Coronary artery (tissue), 2 donors: ENCODE data around the gene CUL1.

Experiments
- DNase-seq: peaks from one replicate; pipeline ENCODE4 v3.0.0-alpha.2; 2017; ENCODE audit warnings: low spot score
- H3K27ac ChIP-seq, 2 donors: fragments of 200-600 bp; sonication (generic); one replicate each; pipeline ENCODE4 v1.5.1; 2016 to 2019
- H3K4me3 ChIP-seq: fragments of 200-600 bp; sonication (generic); 2 replicates; pipeline ENCODE4 v1.5.1; 2016; ENCODE audit warnings: mild to moderate bottlenecking, moderate library complexity
- TF ChIP-seq, protein P1 (sequence below): fragments of 200-600 bp; sonication (generic); IDR thresholded peaks from one replicate; pipeline ENCODE4 v1.5.1; 2019; ENCODE audit warnings: antibody characterized with exemption

CUL1 gene

GRCh38 chr7:148802101-148802493, 103.4 kb downstream of the CUL1 start:
- no peak for DNase-seq
- TF ChIP-seq, protein P1, sequence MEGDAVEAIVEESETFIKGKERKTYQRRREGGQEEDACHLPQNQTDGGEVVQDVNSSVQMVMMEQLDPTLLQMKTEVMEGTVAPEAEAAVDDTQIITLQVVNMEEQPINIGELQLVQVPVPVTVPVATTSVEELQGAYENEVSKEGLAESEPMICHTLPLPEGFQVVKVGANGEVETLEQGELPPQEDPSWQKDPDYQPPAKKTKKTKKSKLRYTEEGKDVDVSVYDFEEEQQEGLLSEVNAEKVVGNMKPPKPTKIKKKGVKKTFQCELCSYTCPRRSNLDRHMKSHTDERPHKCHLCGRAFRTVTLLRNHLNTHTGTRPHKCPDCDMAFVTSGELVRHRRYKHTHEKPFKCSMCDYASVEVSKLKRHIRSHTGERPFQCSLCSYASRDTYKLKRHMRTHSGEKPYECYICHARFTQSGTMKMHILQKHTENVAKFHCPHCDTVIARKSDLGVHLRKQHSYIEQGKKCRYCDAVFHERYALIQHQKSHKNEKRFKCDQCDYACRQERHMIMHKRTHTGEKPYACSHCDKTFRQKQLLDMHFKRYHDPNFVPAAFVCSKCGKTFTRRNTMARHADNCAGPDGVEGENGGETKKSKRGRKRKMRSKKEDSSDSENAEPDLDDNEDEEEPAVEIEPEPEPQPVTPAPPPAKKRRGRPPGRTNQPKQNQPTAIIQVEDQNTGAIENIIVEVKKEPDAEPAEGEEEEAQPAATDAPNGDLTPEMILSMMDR: no peak
- Histone ChIP-seq H3K4me3 (no peak overlapping the region), H3K27ac (no peak overlapping the region)

GRCh38 chr7:148803094-148803493, 104.4 kb downstream of the CUL1 start:
- TF ChIP-seq, protein P1: no peak
- Histone ChIP-seq H3K27ac (no peak overlapping the region), H3K4me3 (no peak overlapping the region)
- DNase-seq: no peak

GRCh38 chr7:148804343-148805235, 105.9 kb downstream of the CUL1 start:
- H3K27ac ChIP-seq: no peak overlapping the region
- TF ChIP-seq, protein P1: no peak
- no peak overlapping the region for H3K4me3 ChIP-seq
- DNase-seq: no peak

- no peak for DNase-seq
- Histone ChIP-seq H3K4me3 (no peak overlapping the region), H3K27ac (no peak overlapping the region)
- TF ChIP-seq, protein P1: no peak
Measured at GRCh38 chr7:148806187-148806586, 107.5 kb downstream of the CUL1 start.

GRCh38 chr7:148807436-148807835, 108.7 kb downstream of the CUL1 start:
- no peak overlapping the region for H3K4me3 ChIP-seq
- TF ChIP-seq, protein P1: no peak
- no peak overlapping the region for H3K27ac ChIP-seq
- no peak for DNase-seq

GRCh38 chr7:148809856-148810255, 111.2 kb downstream of the CUL1 start:
- TF ChIP-seq, protein P1: no peak
- no peak for DNase-seq
- no peak overlapping the region for H3K4me3 ChIP-seq
- no peak overlapping the region for H3K27ac ChIP-seq

DNA sequence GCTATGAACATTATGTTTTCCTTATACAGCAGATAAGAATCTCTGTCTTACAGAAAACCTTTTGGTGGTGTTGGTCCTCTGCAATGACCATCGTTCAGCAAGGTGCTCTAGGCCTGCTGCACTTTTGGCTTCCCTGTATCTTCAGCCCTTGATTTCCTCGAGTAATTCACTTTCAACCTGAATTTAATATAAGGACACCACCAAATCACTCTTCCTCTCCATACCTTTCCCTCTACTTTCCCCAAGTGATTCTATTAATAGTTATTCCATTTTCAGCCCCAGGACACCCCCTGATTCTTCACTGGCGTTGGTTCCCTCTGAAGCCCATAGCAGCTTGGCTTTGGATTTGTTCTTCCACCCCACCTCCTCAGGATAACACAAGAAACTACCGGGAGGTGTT, 113.2 kb downstream of the CUL1 start:
- DNase-seq: no peak
- Histone ChIP-seq H3K27ac (no peak overlapping the region), H3K4me3 (no peak overlapping the region)

More for the DNA sequence above, 113.2 kb downstream of the CUL1 start:
- TF ChIP-seq, protein P1: no peak
